SK-N-SH treated with all-trans-retinoic acid at 6 μM for 48 hours (cell line): ENCODE results near the gene CFAP107.
"Not testable (repeated sequence)": the region's sequence is repeated elsewhere in the genome, so short reads cannot be mapped to it uniquely, and the experiment has no call there.

Experiments used
- CSDC2 ChIP-seq: fragments of 250-450 bp; sonication (Bioruptor Pico); IDR thresholded peaks from 2 replicates; pipeline ENCODE4 v1.5.0; 2020; ENCODE audit warnings: mild to moderate bottlenecking, moderate library complexity
- CSRNP3 ChIP-seq: fragments of 250-450 bp; sonication (Bioruptor Pico); IDR thresholded peaks from 2 replicates; pipeline ENCODE4 v1.5.1; 2021; ENCODE audit warnings: mild to moderate bottlenecking, moderate library complexity
- GLIS3 ChIP-seq: fragments of 250-450 bp; sonication (Bioruptor Pico); IDR thresholded peaks from 2 replicates; pipeline ENCODE4 v1.5.0; 2020; ENCODE audit warnings: mild to moderate bottlenecking, moderate library complexity
- ISL1 ChIP-seq: fragments of 250-450 bp; sonication (Bioruptor Pico); IDR thresholded peaks from 2 replicates; pipeline ENCODE4 v2.1.2; 2022; ENCODE audit warnings: mild to moderate bottlenecking, moderate library complexity
- ZFP3 ChIP-seq: fragments of 250-450 bp; sonication (Bioruptor Pico); IDR thresholded peaks from 2 replicates; pipeline ENCODE4 v1.5.0; 2020; ENCODE audit warnings: mild to moderate bottlenecking, moderate library complexity
- ZFP30 ChIP-seq: fragments of 450-650 bp; formaldehyde crosslinking; IDR thresholded peaks from 2 replicates; pipeline ENCODE4 v1.5.0; 2022; ENCODE audit warnings: mild to moderate bottlenecking, moderate library complexity
- ZNF8 ChIP-seq: fragments of 450-650 bp; formaldehyde crosslinking; IDR thresholded peaks from 2 replicates; pipeline ENCODE4 v1.5.0; 2020; ENCODE audit warnings: mild to moderate bottlenecking, moderate library complexity

- TF ChIP-seq GLIS3; ZFP30 (CRISPR knock-in tag); ZFP3 (CRISPR knock-in tag); CSDC2 (CRISPR knock-in tag); CSRNP3 (CRISPR knock-in tag); ZNF8 (CRISPR knock-in tag); ISL1 (CRISPR knock-in tag): not testable (repeated sequence)
Measured at GRCh38 chr1:12713651-12714050, 32.3 kb upstream of the CFAP107 start.
